Brain microvascular endothelial cell (primary cell): ENCODE measurements around the gene ZNF521.

Experiments used
- DNase-seq: peaks from one replicate; pipeline ENCODE4 v3.0.0-alpha.2; 2020
- H3K27ac ChIP-seq: fragments of 250-450 bp; sonication (Bioruptor Pico); 2 replicates; pipeline ENCODE4 v1.5.1; 2020; ENCODE audit warnings: mild to moderate bottlenecking, moderate library complexity
- H3K27me3 ChIP-seq: fragments of 250-450 bp; sonication (Bioruptor Pico); replicated peaks from 2 replicates; pipeline ENCODE4 v1.5.1; 2020; ENCODE audit warnings: mild to moderate bottlenecking
- H3K36me3 ChIP-seq: fragments of 250-450 bp; sonication (Bioruptor Pico); replicated peaks from 2 replicates; pipeline ENCODE4 v1.5.1; 2020; ENCODE audit warnings: mild to moderate bottlenecking
- H3K4me3 ChIP-seq: 2 replicates; pipeline ENCODE4 v1.5.1; 2011; ENCODE audit warnings: low read depth, mild to moderate bottlenecking, control low read depth, low read length, moderate library complexity
- CTCF ChIP-seq: IDR thresholded peaks from 2 replicates; pipeline ENCODE4 v1.5.1; 2011; ENCODE audit warnings: low read depth, mild to moderate bottlenecking, moderate library complexity, low read length, control low read depth, inconsistent platforms; ENCODE audit errors: missing control alignments
- in situ Hi-C: cut with HindIII; loops from 2 replicates; pipeline ENCODE4 v1.10.0; 2017; ENCODE audit warnings: low sequenced_read_pairs, low pct_ligation_motif_present

The ZNF521 gene

GRCh38 chr18:25281556-25281955, 70.4 kb downstream of the ZNF521 start:
- TF ChIP-seq CTCF: no peak
- no peaks in the 10 kb centered on the region for H3K36me3 ChIP-seq
- no peak overlapping the region for H3K27ac ChIP-seq
- DNase-seq: no peak
- no peaks in the 10 kb centered on the region for H3K27me3 ChIP-seq
- in situ Hi-C loops: no loop called here
- no peak overlapping the region for H3K4me3 ChIP-seq

- no peak for TF ChIP-seq CTCF
- in situ Hi-C loops: no loop called here
- no peak for DNase-seq
- Histone ChIP-seq H3K4me3 (no peak overlapping the region), H3K27ac (no peak overlapping the region), H3K36me3 (no peaks in the 10 kb centered on the region), H3K27me3 (no peaks in the 10 kb centered on the region)
Measured at GRCh38 chr18:25279961-25280360, 72.0 kb downstream of the ZNF521 start.

GRCh38 chr18:25279556-25279955, 72.4 kb downstream of the ZNF521 start:
- no peak for TF ChIP-seq CTCF
- no peaks in the 10 kb centered on the region for H3K27me3 ChIP-seq
- in situ Hi-C loops: no loop called here
- H3K27ac ChIP-seq: no peak overlapping the region
- no peak overlapping the region for H3K4me3 ChIP-seq
- DNase-seq: no peak
- H3K36me3 ChIP-seq: no peaks in the 10 kb centered on the region

- Histone ChIP-seq H3K36me3 (no peaks in the 10 kb centered on the region), H3K27me3 (no peaks in the 10 kb centered on the region), H3K27ac (no peak overlapping the region), H3K4me3 (no peak overlapping the region)
- TF ChIP-seq CTCF: no peak
- in situ Hi-C loops: no loop called here
- peak; percentile 30 for DNase-seq
Measured at GRCh38 chr18:25279133-25279532, 72.8 kb downstream of the ZNF521 start.

GRCh38 chr18:25278394-25278793, 73.6 kb downstream of the ZNF521 start:
- Histone ChIP-seq H3K27ac (no peak overlapping the region), H3K4me3 (no peak overlapping the region), H3K36me3 (no peaks in the 10 kb centered on the region), H3K27me3 (no peaks in the 10 kb centered on the region)
- no peak for TF ChIP-seq CTCF
- in situ Hi-C loops: no loop called here
- DNase-seq: no peak

- no peak overlapping the region for H3K27ac ChIP-seq
- no peak overlapping the region for H3K4me3 ChIP-seq
- in situ Hi-C loops: no loop called here
- no peaks in the 10 kb centered on the region for H3K27me3 ChIP-seq
- H3K36me3 ChIP-seq: no peaks in the 10 kb centered on the region
- TF ChIP-seq CTCF: no peak
- DNase-seq: no peak
Measured at GRCh38 chr18:25275412-25276001, 76.5 kb downstream of the ZNF521 start.
